Measurements from ENCODE around the gene LIPC.

LIPC gene

DNA sequence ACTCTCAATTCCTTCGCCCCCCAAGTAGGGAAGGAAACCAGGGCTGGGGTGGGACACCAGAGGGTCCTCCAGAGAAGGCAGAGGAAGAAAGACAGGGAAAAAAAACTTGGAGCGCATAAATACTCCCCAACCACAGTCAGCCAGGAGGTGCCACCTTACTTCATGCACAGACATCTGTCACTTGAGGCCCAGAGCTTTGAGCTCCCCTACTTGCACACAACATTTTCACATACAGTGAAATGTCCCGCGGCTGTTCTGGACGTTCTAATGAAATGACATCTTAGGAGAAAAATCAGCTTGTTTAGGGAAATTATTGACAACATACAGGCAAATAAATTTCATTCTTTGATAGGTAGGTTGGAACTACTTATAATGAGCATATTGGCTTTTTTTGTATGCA lies 113.0 kb downstream of the LIPC start:
- peak; percentile 91 to 92 for DNase-seq

DNA sequence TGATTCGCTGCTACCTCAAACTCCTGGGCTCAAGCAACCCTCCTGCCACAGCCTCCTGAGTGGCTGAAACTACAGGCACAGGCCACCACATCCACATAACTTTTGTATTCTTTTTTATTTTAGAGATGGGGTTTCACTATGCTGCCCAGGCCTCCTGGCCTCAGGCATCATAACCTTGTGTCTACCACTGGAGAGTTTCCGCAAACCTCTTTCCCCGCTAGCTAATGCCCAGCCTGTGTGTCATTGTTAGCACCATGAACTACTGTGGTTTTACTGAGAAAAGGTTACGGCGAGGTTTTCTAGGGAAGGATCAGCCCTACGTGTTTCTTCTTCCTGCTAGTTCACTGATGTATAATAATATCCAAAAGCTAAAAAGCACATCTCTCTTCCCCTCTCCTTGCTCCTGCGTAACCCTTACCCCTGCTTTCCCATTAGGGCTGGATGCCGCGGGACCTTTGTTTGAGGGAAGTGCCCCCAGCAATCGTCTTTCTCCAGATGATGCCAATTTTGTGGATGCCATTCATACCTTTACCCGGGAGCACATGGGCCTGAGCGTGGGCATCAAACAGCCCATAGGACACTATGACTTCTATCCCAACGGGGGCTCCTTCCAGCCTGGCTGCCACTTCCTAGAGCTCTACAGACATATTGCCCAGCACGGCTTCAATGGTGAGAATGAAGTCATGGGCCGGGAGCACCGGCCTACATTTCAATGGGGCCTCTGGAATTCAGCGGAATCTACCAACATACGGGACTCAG lies 113.7 kb downstream of the LIPC start:
- DNase-seq: no peak

DNA sequence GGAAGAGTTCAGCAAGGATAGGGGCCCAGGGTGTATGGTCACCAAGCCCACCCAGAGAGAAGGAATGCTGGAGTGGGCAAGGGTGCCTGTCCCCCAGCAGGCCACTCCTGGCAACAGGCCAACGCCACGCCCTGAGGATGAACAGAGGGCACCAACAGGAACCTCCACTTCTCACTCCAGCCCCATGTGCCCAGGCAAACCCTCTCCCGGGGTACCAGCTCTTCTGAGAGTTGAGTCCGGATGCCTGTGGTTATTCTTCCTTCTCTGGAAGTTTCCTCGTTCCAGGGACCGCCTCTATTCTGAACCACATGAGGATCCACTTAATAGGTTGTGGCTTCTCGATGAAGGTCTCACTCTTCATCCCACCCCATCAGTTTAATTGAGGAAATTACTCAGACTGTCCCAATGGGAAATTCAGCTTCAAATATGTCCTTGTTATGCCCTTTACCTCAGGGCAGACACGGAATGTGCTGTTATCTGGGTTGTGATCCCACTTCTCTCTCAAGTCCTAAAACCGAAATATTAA lies 114.3 kb downstream of the LIPC start:
- DNase-seq: no peak

DNA sequence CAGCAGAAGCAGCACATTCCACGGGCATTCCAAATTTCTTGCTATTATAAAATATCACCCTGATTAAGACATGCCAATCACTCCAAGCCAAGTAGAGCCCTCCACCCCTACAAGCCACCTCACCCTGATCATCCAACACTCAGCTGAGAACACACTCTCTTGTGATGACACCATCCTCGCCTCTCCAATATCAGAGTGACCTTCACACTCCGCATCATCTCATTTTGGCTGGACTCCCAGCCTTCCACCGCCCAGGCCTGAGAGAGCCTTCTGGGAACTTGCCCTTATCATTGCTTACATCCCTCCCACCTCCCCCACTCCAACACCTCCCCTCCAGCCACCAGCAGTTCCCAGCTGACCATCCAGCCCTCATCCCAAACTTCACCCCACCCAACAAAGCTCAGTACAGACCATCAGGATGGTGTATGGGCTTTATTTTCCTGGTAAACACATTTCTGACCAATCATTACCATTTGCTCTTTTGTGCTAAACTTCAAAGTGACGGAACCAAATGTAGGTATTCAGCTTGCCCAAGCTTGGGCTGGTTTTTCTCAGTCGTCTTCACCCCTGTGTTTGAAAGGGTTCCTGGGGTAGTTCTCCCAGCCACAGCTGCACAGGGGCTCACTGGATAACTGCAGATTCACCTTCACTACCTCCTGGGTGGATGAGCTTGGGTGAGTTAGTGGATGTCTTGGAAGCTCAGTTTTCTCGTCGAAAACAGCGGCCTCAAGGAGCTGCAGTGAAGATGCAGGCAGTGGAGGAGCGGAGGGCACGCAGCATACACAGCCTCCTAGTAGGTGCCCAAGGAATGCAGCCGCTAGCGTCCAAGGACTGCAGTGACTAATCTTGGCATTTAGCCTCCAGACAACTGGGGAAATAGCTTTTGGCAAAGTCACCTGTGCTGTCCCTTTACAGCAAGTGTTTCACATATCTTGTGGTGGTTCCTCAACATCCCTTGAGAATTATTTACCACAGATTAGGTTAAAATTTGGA lies 115.1 kb downstream of the LIPC start:
- DNase-seq: no peak

DNA sequence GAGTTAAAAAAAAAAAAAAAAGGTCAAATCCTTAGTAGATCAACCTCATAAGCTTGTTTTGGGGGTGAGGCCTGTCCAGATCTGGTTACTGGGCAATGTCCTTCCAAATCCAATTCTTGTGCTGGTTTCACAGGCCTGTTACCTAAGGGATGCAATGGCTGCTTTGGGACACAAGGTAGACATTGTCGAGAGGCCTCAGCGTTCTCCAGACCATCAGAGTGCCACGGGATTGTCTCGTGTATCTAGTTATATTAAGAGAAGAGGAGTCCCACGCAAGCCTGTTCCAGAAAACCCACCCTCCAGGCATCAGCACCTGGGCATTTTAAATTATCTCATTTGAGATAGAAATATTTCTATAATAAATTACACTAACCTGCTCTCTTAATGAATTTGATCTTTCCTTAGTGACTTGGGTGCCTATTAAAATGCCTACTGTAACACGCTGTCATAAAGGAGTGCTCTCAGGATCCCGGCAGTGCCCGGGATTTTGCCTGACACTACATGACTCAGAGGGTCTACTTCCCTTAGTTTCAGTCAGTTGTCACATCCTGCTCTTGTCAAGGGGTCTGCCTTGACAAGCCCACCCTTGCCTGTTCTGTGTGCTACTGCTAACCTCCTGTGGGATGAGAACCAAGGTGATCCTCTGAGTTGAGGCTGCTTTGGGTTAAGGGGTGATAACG lies 116.0 kb downstream of the LIPC start:
- DNase-seq: no peak

DNA sequence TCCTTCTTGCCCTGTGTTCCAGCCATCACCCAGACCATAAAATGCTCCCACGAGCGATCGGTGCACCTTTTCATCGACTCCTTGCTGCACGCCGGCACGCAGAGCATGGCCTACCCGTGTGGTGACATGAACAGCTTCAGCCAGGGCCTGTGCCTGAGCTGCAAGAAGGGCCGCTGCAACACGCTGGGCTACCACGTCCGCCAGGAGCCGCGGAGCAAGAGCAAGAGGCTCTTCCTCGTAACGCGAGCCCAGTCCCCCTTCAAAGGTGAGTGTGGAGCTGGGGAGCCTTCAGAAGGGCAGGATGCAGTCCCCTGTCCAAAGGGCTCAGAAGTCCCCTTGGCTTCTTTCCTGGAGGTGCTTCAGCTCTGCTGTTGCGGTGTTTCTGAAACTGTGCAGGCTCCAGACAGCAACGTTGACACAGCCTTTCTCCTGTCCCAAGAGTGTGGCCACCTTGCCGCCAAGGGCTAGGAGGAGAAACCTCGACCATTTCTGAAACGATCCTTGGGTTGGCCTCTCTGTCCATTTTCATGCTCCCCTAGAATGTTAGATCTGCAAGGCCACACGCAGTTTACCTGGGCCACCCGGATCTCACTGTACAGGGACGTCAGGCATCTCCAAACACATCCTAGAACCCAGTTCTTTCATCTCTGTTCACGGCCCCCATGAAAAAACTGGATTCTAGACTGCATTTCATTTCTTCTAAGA lies 116.7 kb downstream of the LIPC start:
- peak in 1 of 2 experiments; percentile 24 for DNase-seq

DNA sequence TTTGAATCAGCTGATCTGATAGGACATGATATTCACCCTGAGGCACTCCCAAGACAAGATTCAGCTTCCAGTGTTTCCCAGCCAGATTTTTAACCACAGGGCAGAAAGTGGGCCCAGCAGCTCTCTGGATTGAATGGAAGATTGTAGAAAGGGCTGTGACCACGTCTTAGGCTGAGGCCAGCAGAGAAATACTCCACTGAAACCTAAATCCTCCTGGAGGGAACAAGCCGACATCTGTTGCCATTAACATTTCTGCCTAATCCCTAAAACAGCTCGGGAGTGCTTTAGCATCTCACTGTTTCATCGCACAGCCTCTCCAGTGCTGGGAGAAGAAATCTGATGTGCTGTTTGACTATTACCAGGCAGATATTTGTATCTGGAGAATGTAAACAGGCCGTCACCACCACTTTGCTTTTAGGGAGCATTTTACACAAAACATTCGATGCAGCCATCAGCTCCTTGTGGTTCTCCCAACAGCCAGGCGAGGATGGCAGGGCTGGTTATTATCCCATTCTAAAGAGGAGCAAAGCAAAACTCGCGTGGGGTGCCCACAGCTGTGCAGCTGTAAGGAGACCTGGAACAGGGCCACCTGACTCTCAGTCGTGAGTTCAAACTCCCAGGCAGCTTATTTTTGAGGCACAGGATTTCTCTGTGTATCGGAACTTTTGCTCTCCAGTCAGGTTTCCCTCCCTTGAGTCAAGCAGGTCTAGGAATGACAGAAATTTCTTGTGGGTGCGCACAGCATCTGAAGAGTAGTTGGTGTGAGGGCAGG lies 117.4 kb downstream of the LIPC start:
- DNase-seq: peak; percentile 98

DNA sequence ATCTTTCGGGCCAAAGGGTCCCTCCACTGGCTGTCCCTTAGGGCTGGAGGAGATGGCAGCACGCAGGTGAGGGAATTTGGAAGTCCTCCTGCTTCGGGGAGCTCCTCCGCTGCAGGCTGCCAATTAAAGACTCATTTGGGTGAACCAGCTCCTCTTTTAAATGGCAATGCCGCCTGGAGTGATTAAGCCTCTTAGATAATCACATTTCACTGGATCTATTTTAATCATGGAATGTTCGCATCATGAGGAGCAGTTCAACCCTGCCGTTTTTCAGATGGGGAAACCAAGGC lies 117.9 kb downstream of the LIPC start:
- peak; percentile 32 to 76 for DNase-seq

DNA sequence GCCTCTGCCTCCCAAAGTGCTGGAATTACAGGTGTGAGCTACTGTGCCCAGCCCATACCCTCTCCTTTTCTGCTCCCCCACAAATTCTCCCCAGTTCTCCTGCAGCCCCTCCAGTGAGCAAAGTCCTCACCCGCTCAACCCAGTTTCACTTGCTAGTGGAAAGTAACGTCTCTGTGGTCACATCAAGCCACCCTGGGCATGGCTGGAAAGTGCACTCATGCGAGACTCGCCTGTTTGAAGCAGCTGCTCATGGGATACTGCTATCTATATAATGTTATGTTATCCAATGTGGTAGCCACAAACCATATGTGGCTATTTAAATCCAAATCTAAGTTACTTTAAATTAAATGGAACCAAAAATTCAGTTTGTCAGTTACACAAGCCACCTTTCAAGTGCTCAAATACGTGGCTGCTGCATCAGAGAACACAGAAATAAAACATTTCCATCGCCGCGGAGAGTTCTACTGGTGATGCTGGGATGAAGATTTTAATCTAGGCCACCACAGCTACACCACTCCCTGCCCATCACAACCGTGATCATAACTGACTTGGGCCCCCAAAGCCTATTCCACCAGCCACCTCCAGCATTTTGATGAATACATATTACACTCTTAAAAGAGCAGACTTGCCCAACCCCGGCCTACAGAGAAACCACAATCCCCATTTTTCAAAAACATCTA lies 119.4 kb downstream of the LIPC start:
- DNase-seq: peak in 1 of 2 experiments; percentile 28

DNA sequence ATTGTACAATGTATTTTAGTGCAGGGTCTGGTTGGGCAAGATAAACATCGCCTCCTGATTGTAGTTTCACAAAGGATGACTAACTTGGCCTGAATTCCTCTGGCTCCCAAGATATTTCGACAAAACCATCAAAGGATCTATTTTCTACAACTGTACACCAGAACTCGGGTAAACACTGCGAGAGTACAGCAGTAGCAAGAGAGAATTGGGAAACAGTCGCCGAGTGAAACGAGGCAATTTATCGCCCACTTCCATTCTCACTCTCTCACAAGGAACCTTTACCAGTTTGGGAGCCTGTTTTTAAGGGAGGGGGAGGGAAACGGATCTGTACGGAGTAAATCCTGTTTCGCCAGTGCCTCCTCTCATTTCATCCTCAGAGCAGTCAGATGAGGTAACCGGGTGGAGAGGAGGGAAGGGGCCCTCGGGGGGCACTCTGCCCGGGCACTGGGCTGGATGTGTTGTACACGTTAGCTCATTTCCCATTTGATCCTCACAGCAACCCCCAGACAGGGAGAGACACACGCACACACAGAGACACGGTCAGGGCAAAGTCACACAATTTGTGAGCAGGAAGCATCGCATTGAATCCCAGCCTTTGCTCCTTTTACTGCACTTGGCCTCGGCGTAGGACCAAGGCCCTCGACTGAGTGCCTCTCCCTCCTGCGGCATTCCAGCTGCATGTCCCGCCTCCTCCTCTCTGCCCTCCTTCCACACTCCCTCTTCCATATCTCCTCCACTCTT lies 120.1 kb downstream of the LIPC start:
- no peak for DNase-seq

DNA sequence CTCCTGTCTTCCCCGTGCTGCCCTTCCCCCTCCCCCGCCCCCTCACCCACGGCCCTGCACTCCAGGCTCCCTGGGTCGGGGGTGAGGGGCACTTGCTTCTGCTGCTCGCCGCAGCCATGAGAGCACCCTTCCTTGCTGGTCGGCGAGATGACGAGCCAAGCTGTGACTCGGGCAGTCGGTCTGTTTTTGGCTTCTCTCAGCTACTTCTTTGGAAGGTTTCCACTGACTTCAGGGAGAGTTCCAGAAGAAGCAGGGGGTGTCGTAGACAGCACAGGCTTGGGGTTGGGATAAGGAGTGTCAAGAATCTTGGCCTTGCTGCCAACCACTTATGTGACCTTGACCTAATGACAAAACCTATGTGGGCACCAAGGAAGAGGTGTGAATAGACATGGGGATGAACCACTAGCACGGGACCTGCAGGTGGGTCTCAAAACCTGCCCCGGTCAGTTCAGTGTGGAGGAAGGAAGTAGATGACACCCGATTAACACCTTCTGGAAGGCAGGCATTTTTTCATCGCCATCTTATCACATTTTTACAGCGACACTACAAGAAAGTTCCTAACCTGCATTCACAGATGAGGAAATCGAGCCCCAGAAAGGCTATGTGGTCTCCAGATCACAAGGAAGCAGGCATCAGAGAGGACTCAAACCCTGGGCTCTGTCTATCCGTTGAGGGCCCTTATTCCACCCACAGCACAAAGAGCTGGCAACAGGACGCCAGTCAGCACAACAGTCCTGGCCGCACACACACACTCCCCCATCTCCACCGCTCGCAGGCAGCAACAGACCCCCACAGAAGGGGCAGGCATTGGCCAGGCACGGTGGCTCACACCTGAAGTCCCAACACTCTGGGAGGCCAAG lies 120.9 kb downstream of the LIPC start:
- no peak for DNase-seq

DNA sequence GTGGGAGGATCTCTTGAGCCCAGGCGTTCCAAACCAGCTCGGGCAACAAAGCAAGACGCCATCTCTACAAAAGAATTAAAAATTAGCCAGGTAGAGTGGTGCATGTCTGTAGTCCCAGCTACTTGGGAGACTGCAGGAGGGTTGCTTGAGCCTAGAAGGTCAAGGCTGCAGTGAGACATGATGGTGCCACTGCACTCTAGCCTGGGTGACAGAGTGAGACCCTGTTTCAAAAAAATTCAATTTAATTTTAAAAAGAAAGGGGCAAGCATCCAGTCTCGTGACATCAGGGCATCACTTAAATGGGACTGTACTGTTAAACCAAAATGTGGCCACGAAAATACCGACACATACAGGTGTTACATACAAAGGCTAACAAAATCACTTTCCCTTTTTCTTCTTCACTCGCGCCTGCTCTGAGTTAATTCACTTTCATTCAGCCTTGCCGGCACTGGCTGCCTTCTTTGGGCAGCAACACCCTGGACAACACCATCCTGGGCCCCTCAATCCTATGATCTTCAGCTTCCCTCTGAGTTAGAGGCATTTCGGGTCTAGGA lies 121.7 kb downstream of the LIPC start:
- no peak for DNase-seq

DNA sequence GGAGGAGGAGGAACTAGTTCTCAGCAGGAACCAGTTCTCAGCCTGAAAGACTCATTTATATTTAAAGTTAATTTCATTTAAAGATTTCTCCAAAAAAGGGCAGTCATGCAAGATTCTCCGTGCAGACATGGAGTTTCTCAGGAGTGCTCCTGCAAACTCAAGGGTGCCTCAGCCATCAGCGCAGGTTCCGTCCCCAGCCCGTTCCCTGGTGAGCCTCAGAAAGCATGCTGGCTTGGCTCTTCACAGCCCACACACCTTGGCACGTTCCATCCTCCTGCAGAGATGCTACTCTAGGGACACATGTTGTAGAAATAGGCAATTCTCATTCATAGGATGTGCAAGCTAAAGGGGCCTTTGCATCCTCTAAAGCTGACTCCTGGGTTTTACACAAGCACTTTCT lies 123.0 kb downstream of the LIPC start:
- no peak for DNase-seq

DNA sequence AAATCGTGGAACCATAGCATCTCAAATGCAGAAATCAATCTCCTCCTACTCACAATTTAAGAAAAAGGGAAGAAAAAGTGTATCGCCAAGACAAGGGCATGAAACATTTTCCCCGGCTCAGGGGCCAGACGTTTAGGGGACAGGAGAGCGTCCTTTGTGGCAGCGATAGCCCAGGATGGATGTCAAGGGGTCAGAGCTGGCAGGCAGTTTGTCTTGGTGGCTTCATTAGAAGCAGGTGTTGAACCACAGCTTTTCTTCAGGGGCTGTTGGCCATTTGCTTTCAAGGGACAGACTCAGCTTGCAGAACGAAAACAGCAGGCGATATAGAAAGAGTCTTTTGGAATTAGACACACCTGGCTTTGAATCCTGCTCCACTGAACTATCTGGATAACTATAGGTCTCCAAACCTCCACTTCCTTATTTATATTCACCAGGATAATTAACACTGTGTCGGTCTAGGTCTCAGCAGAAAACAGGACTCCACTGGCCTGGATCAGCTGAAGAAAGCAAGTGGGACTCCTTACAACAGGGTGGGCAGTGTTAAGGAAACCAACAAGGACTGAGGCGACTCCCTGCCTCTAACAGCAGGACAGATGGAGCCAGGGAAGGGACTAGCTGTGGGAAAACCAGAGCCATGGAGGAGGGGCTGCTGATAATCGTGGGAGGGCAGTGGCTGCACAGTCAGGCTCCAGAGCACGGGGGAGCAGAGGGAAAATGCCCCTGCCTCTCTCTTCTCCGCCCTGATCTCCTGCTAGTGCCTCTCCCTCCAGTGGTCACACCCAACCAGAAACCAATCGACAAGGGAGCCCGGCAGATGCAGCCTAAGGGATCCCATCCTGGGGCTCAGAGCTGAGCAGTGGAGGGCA lies 123.6 kb downstream of the LIPC start:
- peak; percentile 99 for DNase-seq

DNA sequence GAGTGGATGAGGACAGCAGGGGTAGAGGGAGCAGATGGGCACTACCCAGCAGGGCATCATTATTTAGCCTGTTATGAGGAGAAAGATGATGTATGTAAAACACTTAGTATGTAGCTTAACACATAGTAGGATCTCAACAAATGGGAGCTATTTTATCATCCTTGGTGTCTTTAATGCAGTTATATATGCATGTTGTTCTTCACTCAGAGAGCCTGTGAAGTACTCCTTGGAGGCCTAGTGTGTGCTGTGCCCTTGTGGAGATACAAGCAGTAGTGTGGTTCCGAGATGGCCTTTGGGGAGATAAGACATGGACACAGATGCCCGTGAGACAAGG lies 124.2 kb downstream of the LIPC start:
- peak in 1 of 2 experiments; percentile 66 for DNase-seq

DNA sequence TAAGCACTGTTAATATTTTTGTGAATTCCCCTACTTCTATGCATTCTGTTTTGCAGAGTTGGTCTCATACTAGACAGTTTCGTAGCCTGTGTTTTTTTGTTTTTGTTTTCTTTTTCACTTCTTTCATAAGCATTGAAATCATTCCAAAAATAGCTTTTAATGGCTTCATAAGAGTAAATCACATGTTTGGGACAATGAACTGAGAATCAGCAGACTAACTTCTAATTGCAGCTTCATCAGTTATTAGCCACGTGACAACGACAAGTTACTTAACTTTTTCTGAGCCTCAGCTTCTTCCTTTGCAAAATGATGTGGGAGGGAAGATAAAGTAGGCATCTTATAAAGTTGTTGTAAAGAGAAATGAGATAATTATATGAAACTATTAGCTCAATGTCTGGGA lies 124.8 kb downstream of the LIPC start:
- no peak for DNase-seq

DNA sequence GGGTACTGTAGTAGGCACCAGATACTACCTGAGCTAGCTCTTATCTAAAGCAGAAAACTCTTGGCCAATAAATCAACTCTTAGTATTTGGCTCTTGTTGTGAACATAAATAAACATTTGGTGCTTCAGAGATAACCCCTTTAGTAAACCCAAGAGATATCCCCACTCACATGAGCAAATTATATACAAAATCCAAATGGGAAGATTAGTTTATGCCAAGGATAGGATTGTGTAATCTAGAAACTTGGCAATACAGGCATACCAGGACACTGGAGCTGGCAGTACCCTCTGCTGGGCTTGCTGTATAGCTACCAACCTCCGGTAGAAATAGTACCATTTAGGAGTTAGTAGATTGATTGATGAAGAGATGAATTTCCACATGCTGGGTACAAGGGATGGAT lies 127.0 kb downstream of the LIPC start:
- no peak for DNase-seq

DNA sequence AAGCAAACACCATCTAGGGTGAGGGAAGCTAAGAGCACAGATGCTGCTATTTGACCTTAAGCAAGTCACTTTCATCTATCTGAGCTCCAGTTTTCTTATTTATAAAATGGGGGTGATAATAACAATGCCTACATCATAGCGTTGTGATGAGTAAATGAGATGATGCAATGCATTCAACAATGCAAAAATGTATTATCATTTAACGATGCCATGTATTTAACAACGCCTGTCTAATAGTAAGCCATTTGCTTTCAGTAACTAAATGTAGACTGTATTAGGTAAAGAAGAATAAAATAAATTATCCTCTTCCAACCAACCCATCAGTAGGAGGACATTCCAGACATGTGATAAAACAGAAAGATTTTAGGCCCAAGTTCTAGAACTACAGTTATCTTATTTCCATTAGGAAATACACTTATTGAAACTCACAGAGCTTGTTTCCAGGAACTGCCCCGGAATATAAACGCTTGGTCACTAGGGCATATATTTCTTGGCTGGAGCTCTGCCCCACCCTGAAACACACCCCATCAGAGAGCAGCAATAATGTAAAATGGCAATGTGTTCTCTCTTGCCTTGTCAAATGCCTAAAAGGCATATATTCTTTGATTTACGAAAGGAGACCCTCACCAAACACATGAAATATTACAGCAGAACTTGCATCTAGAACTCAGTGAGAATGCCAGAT lies 128.3 kb downstream of the LIPC start:
- DNase-seq: no peak

Data from NCI-H524 (cell line).